BE2C (cell line): Measurements from ENCODE around the gene TAGLN2.

Experiments
- DNase-seq: peaks from one replicate; pipeline ENCODE4 v3.0.0-alpha.2; 2020
- H3K27me3 ChIP-seq: fragments of 250-450 bp; sonication (Bioruptor Pico); 2 replicates; pipeline ENCODE4 v1.5.1; 2020; ENCODE audit warnings: mild to moderate bottlenecking
- H3K36me3 ChIP-seq: fragments of 250-450 bp; sonication (Bioruptor Pico); 2 replicates; pipeline ENCODE4 v1.5.1; 2020; ENCODE audit warnings: mild to moderate bottlenecking
- H3K4me1 ChIP-seq: fragments of 250-450 bp; sonication (Bioruptor Pico); 2 replicates; pipeline ENCODE4 v1.5.1; 2020
- H3K4me3 ChIP-seq: 2 replicates; pipeline ENCODE4 v1.5.1; 2011; ENCODE audit warnings: low read depth, low read length
- H3K9me3 ChIP-seq: fragments of 250-450 bp; sonication (Bioruptor Pico); 2 replicates; pipeline ENCODE4 v1.5.1; 2020
- TF ChIP-seq, protein P1 (sequence below): IDR thresholded peaks from 2 replicates; pipeline ENCODE4 v1.5.1; 2012; ENCODE audit warnings: mild to moderate bottlenecking, low read depth, low read length

TAGLN2 gene

GRCh38 chr1:159959451-159959850 lies 34.1 kb upstream of the TAGLN2 start:
- TF ChIP-seq, protein P1, sequence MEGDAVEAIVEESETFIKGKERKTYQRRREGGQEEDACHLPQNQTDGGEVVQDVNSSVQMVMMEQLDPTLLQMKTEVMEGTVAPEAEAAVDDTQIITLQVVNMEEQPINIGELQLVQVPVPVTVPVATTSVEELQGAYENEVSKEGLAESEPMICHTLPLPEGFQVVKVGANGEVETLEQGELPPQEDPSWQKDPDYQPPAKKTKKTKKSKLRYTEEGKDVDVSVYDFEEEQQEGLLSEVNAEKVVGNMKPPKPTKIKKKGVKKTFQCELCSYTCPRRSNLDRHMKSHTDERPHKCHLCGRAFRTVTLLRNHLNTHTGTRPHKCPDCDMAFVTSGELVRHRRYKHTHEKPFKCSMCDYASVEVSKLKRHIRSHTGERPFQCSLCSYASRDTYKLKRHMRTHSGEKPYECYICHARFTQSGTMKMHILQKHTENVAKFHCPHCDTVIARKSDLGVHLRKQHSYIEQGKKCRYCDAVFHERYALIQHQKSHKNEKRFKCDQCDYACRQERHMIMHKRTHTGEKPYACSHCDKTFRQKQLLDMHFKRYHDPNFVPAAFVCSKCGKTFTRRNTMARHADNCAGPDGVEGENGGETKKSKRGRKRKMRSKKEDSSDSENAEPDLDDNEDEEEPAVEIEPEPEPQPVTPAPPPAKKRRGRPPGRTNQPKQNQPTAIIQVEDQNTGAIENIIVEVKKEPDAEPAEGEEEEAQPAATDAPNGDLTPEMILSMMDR: no peak
- Histone ChIP-seq H3K27me3 (peaks cover 10% of the 10 kb centered on the region), H3K4me3 (no peak overlapping the region), H3K4me1 (no peaks in the 10 kb centered on the region), H3K36me3 (no peaks in the 10 kb centered on the region), H3K9me3 (no peaks in the 10 kb centered on the region; the same call in 1 of the 2 replicates)
- DNase-seq: no peak

- TF ChIP-seq, protein P1: no peak
- H3K4me1 ChIP-seq: no peaks in the 10 kb centered on the region
- H3K27me3 ChIP-seq: peaks cover 5% of the 10 kb centered on the region; the same call in 1 of the 2 replicates
- no peaks in the 10 kb centered on the region for H3K36me3 ChIP-seq
- H3K4me3 ChIP-seq: no peak overlapping the region
- DNase-seq: no peak
- no peaks in the 10 kb centered on the region for H3K9me3 ChIP-seq
Measured at GRCh38 chr1:159958719-159959380, 33.5 kb upstream of the TAGLN2 start.

DNA sequence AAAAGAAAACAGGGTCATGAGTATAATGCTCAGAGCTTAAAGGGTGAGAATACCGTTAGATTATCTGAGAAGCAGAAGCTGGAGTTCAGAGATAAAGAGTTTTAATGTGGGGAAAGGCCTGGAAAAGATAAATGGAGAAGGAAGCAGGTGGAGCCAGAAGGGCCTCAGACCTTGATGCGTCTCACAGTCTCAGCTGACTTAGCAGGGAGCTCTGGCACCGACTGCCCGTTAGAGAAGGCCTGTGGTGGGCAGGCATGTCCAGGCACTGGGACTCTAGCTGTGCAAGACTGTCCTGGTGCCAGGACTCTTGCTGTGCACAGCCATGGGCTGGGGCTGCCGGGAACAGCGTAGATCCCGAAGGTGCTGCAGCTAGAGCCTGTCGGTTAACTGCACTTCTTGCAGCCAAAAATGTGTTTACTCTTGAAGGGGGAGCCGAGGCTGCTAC lies 32.5 kb upstream of the TAGLN2 start:
- no peak overlapping the region for H3K4me3 ChIP-seq
- no peaks in the 10 kb centered on the region for H3K4me1 ChIP-seq
- H3K27me3 ChIP-seq: no peaks in the 10 kb centered on the region
- no peaks in the 10 kb centered on the region for H3K36me3 ChIP-seq
- TF ChIP-seq, protein P1: no peak
- no peak for DNase-seq
- H3K9me3 ChIP-seq: no peaks in the 10 kb centered on the region

- TF ChIP-seq, protein P1: no peak
- H3K4me3 ChIP-seq: no peak overlapping the region
- no peaks in the 10 kb centered on the region for H3K9me3 ChIP-seq
- no peaks in the 10 kb centered on the region for H3K36me3 ChIP-seq
- no peaks in the 10 kb centered on the region for H3K27me3 ChIP-seq
- no peaks in the 10 kb centered on the region for H3K4me1 ChIP-seq
- DNase-seq: no peak
Measured at GRCh38 chr1:159955456-159955855, 30.1 kb upstream of the TAGLN2 start.

DNA sequence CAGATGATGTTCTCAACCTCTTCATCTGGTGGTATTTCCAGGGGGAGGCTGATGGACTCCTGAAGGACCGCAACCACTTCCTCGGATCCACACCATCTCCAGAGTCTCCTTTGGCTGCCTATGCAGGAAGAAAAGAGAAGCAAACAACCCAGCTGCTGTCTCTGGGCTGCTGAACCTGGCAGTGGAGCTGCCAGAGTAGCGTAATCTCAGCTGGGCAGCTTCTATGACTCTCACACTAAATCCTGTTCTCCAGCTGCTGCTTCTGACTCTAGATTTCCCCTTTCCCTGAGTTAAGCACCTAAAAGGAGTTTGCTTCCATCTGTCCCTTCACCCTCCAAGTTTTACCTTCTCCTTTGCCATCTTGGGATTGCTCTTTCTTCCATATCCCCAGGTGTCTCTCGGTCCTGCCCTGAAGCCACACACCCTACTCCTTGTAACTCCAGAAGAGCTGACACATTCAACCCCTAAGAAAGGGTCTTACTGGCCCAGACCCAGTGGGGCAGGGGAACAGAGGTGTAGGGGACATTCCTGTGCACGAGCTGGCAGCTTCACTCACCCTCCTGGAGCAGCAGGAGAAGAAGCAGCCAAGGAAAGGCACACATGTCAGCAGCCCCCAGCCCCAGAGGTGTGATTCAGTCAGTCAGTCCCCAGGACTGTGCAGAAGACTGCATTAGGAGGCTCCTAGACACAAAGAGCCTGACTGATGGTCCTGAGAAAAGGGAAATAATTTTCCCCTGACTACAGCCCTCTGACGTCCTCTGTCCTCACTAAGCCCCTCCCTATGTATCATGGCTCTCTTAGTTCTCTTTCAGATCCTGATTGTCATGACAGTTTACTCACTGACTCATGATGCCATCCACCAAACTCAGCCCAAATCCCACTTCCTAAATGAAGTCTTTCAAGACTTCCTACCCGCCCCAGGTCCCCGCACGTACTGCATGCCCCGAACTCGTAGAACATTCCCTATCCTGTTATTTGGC lies 28.5 kb upstream of the TAGLN2 start, which contains the start of gene SLAMF9:
Gene SLAMF9 (minus strand): TSS at position 702 of the 980 bp plus-strand sequence. CDS start 100 bp downstream, at position 602.
- Histone ChIP-seq H3K27me3 (no peaks in the 10 kb centered on the region), H3K4me3 (no peak within 1 kb of the TSS), H3K4me1 (no peaks in the 10 kb centered on the region), H3K36me3 (no peaks in the 10 kb centered on the region), H3K9me3 (no peaks in the 10 kb centered on the region)
- TF ChIP-seq, protein P1: no peak
- no peak for DNase-seq
